IPS-15b (cell line): ENCODE data around the gene SERINC2.

Experiments
- H3K27me3 ChIP-seq: one replicate; pipeline ENCODE4 v1.6.1; 2013; ENCODE audit warnings: low read length; ENCODE audit not compliant: control insufficient read depth, insufficient read depth
- H3K36me3 ChIP-seq: one replicate; pipeline ENCODE4 v1.6.1; 2013; ENCODE audit warnings: low read length; ENCODE audit not compliant: control insufficient read depth, insufficient read depth
- H3K4me1 ChIP-seq: one replicate; pipeline ENCODE4 v1.6.1; 2013; ENCODE audit warnings: mild to moderate bottlenecking, low read length; ENCODE audit not compliant: control insufficient read depth, insufficient read depth
- H3K4me3 ChIP-seq: one replicate; pipeline ENCODE4 v1.5.1; 2013; ENCODE audit warnings: low read depth, low read length
- H3K9ac ChIP-seq: one replicate; pipeline ENCODE4 v1.6.1; 2013; ENCODE audit warnings: low read depth, mild to moderate bottlenecking, low read length
- H3K9me3 ChIP-seq: one replicate; pipeline ENCODE4 v1.6.1; 2013; ENCODE audit warnings: mild to moderate bottlenecking, low read length; ENCODE audit not compliant: control insufficient read depth, insufficient read depth

Gene SERINC2

DNA sequence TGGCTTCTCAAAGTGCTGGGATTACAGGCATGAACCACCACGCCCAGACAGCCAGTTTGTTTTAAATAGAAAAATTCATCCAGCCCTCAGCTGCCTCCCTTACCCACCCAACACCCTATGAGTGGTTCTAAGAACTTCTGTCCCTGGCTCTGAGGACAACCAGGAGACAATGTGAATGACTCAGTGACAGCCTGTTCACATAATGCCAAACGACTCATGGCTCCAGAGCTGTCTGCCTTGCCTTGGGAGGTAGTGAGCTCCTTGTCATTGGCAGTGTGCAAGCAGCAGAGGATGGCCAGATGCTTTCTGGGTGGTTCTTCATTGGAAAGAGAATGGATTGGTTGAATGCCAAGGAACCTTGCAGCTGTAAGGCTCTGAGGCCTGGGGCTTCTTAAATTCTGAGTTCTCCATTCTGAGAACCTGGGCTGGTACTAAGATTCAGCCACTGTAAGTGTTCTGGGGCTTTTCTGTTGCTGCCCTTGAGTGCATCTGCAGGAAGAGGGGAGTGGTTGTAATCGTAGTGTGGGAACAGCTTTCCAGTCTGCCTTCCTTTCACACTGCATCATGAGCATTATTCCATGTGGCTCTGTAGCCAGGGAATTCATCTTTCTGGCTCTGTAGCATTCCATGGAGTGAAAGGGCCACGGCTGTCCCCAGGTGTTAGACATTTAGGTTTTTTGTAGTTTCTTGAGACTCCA is 5.8 kb downstream of the SERINC2 start:
- H3K27me3 ChIP-seq, result no peaks in the 10 kb centered on the region
- no peaks in the 10 kb centered on the region for H3K9me3 ChIP-seq
- no peaks in the 10 kb centered on the region for H3K36me3 ChIP-seq
- no peak overlapping the region for H3K9ac ChIP-seq
- no peak overlapping the region for H3K4me3 ChIP-seq
- peaks cover 9% of the 10 kb centered on the region for H3K4me1 ChIP-seq

DNA sequence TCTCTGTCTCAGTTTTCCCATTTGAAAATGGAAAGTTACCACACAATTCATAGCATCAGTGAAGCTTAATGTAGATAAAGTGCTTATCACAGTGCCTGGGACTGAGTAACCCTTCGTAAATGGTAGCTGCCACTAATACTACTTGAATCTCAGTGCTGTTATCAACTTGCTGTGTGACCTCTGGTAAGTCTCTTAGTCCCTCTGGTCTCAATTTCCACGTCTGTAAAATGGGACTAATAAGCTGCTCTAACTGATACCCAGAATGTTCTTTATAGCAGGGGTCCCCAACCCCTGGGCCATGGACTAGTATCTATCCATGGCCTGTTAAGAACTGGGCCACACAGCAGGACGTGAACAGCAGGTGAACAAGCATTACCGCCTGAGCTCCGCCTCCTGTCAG is 7.7 kb downstream of the SERINC2 start:
- Histone ChIP-seq H3K9ac (no peak overlapping the region), H3K4me1 (peaks cover 3% of the 10 kb centered on the region), H3K36me3 (no peaks in the 10 kb centered on the region)

GRCh38 chr1:31421371-31422040 is 8.5 kb downstream of the SERINC2 start:
- Histone ChIP-seq H3K36me3 (no peaks in the 10 kb centered on the region), H3K4me1 (peaks cover 3% of the 10 kb centered on the region), H3K9me3 (no peaks in the 10 kb centered on the region), H3K4me3 (no peak overlapping the region), H3K9ac (no peak overlapping the region), H3K27me3 (no peaks in the 10 kb centered on the region)

More for the DNA sequence above, 7.7 kb downstream of the SERINC2 start:
- Histone ChIP-seq H3K9me3 (no peaks in the 10 kb centered on the region), H3K4me3 (no peak overlapping the region), H3K27me3 (no peaks in the 10 kb centered on the region)

- Histone ChIP-seq H3K4me1 (no peaks in the 10 kb centered on the region), H3K4me3 (no peak overlapping the region), H3K27me3 (no peaks in the 10 kb centered on the region), H3K36me3 (no peaks in the 10 kb centered on the region), H3K9me3 (no peaks in the 10 kb centered on the region), H3K9ac (no peak overlapping the region)
Measured at GRCh38 chr1:31422505-31423319, 9.7 kb downstream of the SERINC2 start.

DNA sequence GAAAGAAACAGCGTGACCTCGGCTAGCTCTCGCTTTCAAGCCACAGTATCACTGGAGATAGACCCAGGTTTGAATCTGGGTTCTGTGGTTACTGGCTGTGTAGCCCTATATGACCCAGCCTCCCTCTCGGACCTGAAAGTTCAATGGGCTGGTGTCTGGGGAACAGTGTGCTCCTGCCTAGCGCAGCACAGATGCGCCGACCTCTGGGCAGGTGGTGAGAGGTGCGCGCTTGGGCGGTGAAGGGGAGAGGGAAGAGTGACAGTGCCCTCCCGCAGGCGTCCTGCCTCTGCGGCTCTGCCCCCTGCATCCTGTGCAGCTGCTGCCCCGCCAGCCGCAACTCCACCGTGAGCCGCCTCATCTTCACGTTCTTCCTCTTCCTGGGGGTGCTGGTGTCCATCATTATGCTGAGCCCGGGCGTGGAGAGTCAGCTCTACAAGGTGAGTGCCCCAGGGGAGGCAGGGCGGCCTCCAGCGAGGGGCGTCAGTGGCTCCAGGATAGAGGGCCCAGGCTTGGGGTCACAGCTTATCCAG is 10.5 kb downstream of the SERINC2 start:
- H3K9ac ChIP-seq, result no peak overlapping the region
- no peaks in the 10 kb centered on the region for H3K9me3 ChIP-seq
- no peaks in the 10 kb centered on the region for H3K4me1 ChIP-seq
- H3K27me3 ChIP-seq, result no peaks in the 10 kb centered on the region
- no peak overlapping the region for H3K4me3 ChIP-seq
- no peaks in the 10 kb centered on the region for H3K36me3 ChIP-seq

- no peaks in the 10 kb centered on the region for H3K9me3 ChIP-seq
- no peaks in the 10 kb centered on the region for H3K4me1 ChIP-seq
- H3K4me3 ChIP-seq, result no peak overlapping the region
- peaks cover 2% of the 10 kb centered on the region for H3K36me3 ChIP-seq
- H3K9ac ChIP-seq, result no peak overlapping the region
- H3K27me3 ChIP-seq, result no peaks in the 10 kb centered on the region
Measured at GRCh38 chr1:31424568-31424967, 11.6 kb downstream of the SERINC2 start.

GRCh38 chr1:31425301-31426081 is 12.5 kb downstream of the SERINC2 start:
- Histone ChIP-seq H3K4me1 (no peaks in the 10 kb centered on the region), H3K27me3 (no peaks in the 10 kb centered on the region), H3K9me3 (no peaks in the 10 kb centered on the region), H3K4me3 (no peak overlapping the region), H3K9ac (no peak overlapping the region), H3K36me3 (peaks cover 2% of the 10 kb centered on the region)

DNA sequence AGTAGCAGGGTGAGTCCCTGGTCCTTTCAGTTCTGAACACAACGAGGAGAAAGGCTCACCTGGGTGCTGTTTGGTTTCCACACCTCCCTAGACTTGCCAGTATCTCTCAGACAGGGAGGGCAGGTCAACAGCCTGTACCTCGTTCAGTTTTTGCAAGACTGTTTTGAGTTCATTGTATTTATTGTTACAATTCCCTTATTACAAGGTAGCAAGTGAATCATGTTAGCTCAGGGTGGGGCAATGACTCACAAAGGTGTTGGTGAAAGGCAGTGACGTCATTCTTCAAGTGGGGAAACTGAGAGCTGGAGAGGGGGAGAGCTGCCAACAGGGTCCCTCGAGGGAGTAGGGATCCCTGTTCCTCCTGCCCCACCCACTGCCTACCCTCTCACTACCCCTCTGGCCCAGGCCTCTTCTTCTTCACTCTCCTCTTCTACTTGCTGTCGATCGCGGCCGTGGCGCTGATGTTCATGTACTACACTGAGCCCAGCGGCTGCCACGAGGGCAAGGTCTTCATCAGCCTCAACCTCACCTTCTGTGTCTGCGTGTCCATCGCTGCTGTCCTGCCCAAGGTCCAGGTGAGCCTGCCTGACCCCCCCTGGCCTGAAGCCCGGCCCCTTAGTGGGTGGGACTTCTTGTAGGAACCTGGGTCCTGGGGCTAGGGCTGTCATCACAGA is 13.4 kb downstream of the SERINC2 start:
- H3K9me3 ChIP-seq, result no peaks in the 10 kb centered on the region
- no peak overlapping the region for H3K9ac ChIP-seq
- H3K4me1 ChIP-seq, result no peaks in the 10 kb centered on the region
- peaks cover 2% of the 10 kb centered on the region for H3K36me3 ChIP-seq
- no peaks in the 10 kb centered on the region for H3K27me3 ChIP-seq
- no peak overlapping the region for H3K4me3 ChIP-seq

DNA sequence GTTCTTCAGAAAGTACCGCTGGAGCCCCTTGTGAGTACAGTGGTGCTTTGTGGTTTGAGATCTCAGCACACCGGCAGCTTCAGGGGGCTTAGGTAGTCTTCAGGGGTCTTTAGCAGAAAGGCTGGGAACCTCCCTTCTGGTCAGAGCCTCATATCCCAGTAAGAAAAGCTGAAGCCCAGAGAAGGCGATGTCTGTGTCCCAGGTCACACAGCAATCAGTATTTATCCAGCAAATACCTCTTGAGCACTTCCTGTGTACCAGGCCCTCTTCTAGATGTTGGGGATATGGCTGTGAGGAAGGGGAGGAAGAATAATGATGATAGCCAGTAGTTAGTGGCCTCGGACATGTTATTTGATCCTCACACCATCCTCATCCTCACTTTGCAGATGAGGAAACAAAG is 14.3 kb downstream of the SERINC2 start:
- H3K4me1 ChIP-seq, result no peaks in the 10 kb centered on the region
- H3K4me3 ChIP-seq, result no peak overlapping the region
- no peak overlapping the region for H3K9ac ChIP-seq
- H3K9me3 ChIP-seq, result no peaks in the 10 kb centered on the region
- H3K36me3 ChIP-seq, result peaks cover 2% of the 10 kb centered on the region
- no peaks in the 10 kb centered on the region for H3K27me3 ChIP-seq

DNA sequence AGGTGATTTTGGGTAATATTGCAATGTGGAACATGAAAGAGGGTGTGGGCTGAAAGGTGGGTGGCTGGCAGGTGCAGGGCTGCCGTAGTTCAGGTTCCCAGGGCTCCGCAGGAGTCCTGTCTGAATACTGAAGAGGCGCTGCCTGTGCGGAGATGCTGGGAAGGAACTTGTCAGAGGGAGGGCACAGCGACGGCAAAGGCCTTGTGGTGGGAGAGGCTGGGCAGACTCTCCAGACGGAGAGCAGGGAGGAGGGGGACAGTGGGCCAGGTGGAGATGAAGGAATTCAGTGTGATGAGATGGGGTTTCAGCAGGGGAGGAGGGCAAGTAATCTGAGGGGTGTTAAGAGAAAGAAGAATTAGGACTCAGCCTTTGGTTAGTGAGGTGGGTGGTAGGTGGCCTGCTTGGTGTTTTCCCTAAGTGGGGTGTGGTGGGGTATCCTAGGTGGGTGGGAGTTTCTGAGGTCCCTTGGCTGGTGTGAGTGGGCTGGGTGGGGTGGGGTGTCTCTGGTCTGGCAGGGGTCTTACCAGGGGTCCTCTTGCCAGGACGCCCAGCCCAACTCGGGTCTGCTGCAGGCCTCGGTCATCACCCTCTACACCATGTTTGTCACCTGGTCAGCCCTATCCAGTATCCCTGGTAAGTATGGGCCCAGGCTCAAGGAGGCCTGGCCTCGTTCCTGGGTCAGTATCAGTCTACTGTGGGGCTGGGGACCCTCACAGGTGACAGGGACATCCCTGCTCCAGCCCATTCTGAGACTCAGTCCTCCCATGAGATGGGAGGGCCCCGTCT is 15.6 kb downstream of the SERINC2 start:
- no peaks in the 10 kb centered on the region for H3K4me1 ChIP-seq
- no peak overlapping the region for H3K4me3 ChIP-seq
- H3K36me3 ChIP-seq, result peaks cover 2% of the 10 kb centered on the region
- H3K9me3 ChIP-seq, result no peaks in the 10 kb centered on the region
- no peak overlapping the region for H3K9ac ChIP-seq
- no peaks in the 10 kb centered on the region for H3K27me3 ChIP-seq
